PFSK-1 (cell line): ENCODE data around the gene SEMA3F.

Source experiments
- FOXP2 ChIP-seq: optimal IDR thresholded peaks from 2 replicates; pipeline ENCODE3; 2011; ENCODE audit warnings: borderline replicate concordance, control low read depth, inconsistent platforms; ENCODE audit not compliant: insufficient read depth; ENCODE audit errors: extremely low read length, extremely low read depth
- POLR2AphosphoS5 ChIP-seq: IDR thresholded peaks from 2 replicates; pipeline ENCODE4 v1.6.1; 2012; ENCODE audit warnings: low read depth, mild to moderate bottlenecking, control low read depth, low read length, moderate library complexity
- SIN3A ChIP-seq: IDR thresholded peaks from 2 replicates; pipeline ENCODE4 v1.6.1; 2012; ENCODE audit warnings: mild to moderate bottlenecking, low read length, moderate library complexity, borderline replicate concordance; ENCODE audit not compliant: insufficient read depth
- TAF1 ChIP-seq: IDR thresholded peaks from 2 replicates; pipeline ENCODE4 v1.6.1; 2012; ENCODE audit warnings: low read length, control low read depth, borderline replicate concordance; ENCODE audit not compliant: insufficient read depth
- TF ChIP-seq, protein P1 (sequence below), 2 experiments: IDR thresholded peaks; 2 replicates each; pipeline versions ENCODE4 v1.6.1 to v1.8.0; 2011 to 2012; ENCODE audit warnings: low read depth in 2 of 2, low read length in 2 of 2, control low read depth in 1 of 2, inconsistent platforms in 1 of 2, mild to moderate bottlenecking in 1 of 2, moderate library complexity in 1 of 2; ENCODE audit not compliant: insufficient read depth in 1 of 2

The SEMA3F gene

DNA sequence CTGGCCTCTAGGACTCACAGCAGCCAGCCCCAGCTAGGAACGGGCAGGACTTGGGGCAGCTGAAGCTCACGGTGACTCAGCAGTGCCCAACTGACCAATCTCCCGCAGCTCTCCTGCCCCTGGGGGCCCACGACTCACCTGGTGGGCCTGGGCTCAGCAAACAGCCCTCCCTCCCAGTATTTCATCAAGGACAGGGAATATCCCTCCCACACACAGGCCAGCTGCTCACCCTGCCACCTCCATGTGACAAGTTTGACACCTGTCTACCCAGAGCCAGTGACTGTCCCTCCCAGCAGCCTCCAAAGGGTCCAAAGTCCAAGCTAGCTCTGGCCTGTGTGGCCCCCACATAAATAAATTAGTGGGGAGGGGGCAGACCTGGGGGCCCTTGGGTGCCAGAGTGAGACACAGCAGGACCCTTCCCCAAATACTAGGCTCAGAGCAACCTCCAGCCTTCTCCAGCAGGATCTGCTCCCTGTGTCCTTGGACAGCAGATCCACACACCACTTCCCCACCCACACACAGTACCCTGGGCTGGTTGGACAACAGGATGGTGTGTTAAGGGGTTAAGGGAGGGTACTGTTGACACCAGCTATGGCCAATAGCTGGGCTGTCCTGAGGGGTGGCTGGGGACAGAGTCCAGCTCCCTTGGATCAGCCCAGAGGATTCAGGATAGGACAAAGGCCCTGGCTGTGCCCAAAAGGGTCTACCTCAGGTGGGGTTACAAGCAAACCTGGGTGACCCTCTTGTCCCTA lies 40.6 kb downstream of the SEMA3F start:
- TF ChIP-seq, protein P1, sequence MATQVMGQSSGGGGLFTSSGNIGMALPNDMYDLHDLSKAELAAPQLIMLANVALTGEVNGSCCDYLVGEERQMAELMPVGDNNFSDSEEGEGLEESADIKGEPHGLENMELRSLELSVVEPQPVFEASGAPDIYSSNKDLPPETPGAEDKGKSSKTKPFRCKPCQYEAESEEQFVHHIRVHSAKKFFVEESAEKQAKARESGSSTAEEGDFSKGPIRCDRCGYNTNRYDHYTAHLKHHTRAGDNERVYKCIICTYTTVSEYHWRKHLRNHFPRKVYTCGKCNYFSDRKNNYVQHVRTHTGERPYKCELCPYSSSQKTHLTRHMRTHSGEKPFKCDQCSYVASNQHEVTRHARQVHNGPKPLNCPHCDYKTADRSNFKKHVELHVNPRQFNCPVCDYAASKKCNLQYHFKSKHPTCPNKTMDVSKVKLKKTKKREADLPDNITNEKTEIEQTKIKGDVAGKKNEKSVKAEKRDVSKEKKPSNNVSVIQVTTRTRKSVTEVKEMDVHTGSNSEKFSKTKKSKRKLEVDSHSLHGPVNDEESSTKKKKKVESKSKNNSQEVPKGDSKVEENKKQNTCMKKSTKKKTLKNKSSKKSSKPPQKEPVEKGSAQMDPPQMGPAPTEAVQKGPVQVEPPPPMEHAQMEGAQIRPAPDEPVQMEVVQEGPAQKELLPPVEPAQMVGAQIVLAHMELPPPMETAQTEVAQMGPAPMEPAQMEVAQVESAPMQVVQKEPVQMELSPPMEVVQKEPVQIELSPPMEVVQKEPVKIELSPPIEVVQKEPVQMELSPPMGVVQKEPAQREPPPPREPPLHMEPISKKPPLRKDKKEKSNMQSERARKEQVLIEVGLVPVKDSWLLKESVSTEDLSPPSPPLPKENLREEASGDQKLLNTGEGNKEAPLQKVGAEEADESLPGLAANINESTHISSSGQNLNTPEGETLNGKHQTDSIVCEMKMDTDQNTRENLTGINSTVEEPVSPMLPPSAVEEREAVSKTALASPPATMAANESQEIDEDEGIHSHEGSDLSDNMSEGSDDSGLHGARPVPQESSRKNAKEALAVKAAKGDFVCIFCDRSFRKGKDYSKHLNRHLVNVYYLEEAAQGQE (IDR thresholded peaks at IDR 0.05; ENCODE audit: insufficient read depth in 1 of 2, low read depth in 2 of 2, low read length in 2 of 2), result no peak
- no peak for TF ChIP-seq POLR2AphosphoS5
- TF ChIP-seq SIN3A, result no peak
- no peak for TF ChIP-seq TAF1
- TF ChIP-seq FOXP2, result no peak

DNA sequence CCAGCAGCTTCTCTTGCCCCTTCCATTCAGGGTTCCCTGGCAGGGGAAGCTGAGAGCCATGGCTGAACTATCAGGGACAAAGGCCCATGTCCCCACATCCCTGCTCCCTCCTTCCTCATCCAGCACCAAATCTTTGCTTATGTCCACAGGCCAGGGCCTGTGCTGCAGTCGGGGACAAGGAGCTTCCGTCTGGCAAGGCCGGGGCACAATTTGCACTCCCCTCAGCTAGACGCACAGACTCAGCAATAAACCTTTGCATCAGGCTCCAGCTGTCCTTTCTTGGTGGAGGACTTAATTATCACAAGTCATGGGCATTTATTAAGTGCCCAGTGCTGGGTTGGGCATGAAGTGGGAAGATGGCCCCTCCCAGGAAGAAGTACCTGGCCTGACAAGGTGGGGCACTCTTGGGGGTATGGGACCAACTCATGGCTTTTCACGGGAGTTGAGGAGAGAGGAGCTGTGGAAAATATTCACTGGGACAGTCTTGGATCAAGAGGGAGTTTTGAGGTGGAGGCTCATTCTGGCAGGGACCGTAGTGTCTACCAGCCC lies 41.2 kb downstream of the SEMA3F start:
- TF ChIP-seq, protein P1 (IDR thresholded peaks at IDR 0.05; ENCODE audit: insufficient read depth in 1 of 2, low read depth in 2 of 2, low read length in 2 of 2), result no peak
- no peak for TF ChIP-seq TAF1
- no peak for TF ChIP-seq SIN3A
- no peak for TF ChIP-seq POLR2AphosphoS5
- TF ChIP-seq FOXP2, result no peak

DNA sequence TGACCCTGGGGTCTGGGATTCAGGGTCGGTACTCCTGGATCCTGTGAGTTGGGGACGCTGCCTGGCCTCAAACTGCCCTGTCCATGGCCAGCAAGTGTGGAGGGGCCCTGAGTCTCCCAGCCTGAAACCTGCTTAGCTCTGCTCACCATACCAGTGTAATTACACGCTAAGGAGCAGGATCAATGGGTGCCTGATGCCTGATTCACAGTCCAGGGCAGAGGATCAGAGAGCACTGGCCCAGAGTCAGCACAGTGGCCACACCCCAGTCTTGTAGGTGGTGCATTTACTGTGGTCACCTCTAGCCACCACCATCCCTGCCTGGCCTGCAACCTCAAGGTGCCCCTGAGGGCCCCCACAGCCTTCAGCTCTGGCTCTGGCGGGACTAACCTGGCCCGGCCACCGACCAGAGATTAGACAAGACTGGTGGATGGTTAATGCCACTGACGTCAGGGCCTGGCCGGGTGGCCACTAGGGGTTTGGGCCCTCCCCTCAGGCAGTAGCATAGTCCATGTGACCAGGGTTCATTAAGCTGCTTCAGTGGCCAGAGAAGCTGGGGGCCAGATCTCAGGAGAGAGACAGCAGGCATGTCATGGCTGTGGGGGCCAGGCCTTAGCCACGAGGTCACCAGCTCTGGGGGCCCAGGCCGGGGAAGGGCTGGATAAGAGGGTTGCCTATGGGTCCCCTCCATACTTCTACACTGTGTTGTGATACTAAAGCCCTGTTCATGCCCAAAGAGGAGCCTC lies 46.6 kb downstream of the SEMA3F start:
- TF ChIP-seq, protein P1 (IDR thresholded peaks at IDR 0.05; ENCODE audit: insufficient read depth in 1 of 2, low read depth in 2 of 2, low read length in 2 of 2), result no peak

DNA sequence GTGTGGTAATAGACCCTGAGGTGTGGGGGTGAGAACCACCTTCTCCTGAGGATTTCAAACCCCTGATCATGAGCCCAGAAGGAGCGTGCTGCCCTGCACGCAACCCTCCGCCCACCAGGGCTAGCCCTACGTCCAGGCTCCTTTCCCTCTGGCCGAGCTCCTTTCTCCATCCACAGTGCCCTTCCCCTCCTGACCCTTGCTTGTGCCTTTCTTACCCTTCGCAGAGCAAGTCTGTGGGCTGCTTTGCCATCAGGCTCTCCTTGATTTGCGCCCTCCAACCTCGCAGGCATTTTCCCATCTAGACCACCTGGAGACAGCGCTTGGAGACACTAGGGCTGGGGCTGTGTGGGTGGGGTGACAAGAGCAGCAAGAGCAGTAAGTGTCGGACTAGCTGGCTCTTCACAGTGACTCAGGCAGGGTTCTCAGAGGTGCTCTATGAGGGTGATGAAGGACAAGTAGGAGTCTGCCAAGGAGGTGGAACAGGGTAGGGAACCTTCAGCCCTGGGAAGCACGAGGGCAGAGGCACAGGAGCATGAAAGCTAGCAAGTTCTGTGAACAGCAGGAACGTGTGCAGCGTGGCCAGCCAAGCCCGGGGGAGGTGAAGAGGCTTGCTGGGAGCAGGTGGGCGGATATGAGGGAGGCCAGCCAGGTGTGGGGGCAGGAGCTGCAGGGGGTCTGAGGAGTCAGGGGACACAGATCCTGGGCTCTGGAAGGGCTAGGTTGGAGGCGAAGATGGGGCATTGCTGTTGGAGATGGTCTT lies 47.4 kb downstream of the SEMA3F start:
- no peak for TF ChIP-seq TAF1
- TF ChIP-seq, protein P1 (IDR thresholded peaks at IDR 0.05; ENCODE audit: insufficient read depth in 1 of 2, low read depth in 2 of 2, low read length in 2 of 2), result no peak
- no peak for TF ChIP-seq FOXP2
- no peak for TF ChIP-seq SIN3A
- no peak for TF ChIP-seq POLR2AphosphoS5
